Peyer's patch (tissue), 4 donors: ENCODE data around the gene RABGGTB. TPM values are rescaled to one million over a fixed set of nuclear protein-coding genes. Genes with fewer than 3 reads are reported as not detected.
A peak's percentile ranks its signal among the peaks of the same experiment; 100 is the strongest.
"Not testable (repeated sequence)": the region's sequence is repeated elsewhere in the genome, so short reads cannot be mapped to it uniquely, and the experiment has no call there.

ENCODE experiments used
- DNase-seq, 3 donors: peaks; one replicate each; pipeline ENCODE4 v3.0.0-alpha.2; 2017 to 2019
- H3K27ac ChIP-seq, 4 donors: fragments of 200-600 bp; sonication (generic); one replicate each; pipeline ENCODE4 v1.5.1; 2016 to 2019
- H3K27me3 ChIP-seq, 2 donors: fragments of 200-600 bp; sonication (generic); one replicate each; pipeline ENCODE4 v1.5.1; 2019
- H3K36me3 ChIP-seq, 3 donors: fragments of 200-600 bp; sonication (generic); one replicate each; pipeline ENCODE4 v1.5.1; 2016 to 2019
- H3K4me1 ChIP-seq, 4 donors: fragments of 200-600 bp; sonication (generic); one replicate each; pipeline ENCODE4 v1.5.1; 2016 to 2019
- H3K4me3 ChIP-seq, 4 donors: fragments of 200-600 bp; sonication (generic); 1 replicate in 3 of 4; 2 replicates in 1 of 4; pipeline ENCODE4 v1.5.1; 2016 to 2019; ENCODE audit warnings: mild to moderate bottlenecking in 1 of 4
- H3K9me3 ChIP-seq, 4 donors: fragments of 200-600 bp; sonication (generic); one replicate each; pipeline ENCODE4 v1.5.1; 2016 to 2019; ENCODE audit warnings: mild to moderate bottlenecking in 1 of 4
- CTCF ChIP-seq, 6 experiments: fragments of 450-650 bp in 4 of 6; fragments of 200-600 bp in 2 of 6; sonication (generic) in 1 of 6; IDR thresholded peaks; one replicate each; pipeline ENCODE4 v1.5.1; 2017 to 2019; ENCODE audit warnings: antibody characterized with exemption in 6 of 6, mild to moderate bottlenecking in 3 of 6, moderate library complexity in 1 of 6
- POLR2A ChIP-seq, 2 donors: fragments of 450-650 bp; IDR thresholded peaks; one replicate each; pipeline ENCODE4 v1.5.1; 2017; ENCODE audit warnings: antibody characterized with exemption in 2 of 2, mild to moderate bottlenecking in 2 of 2, moderate library complexity in 2 of 2
- total RNA-seq, 4 donors: library from RNA; depleted of rRNA; stranded (reverse); fragments of >200 nt; gene quantifications; one replicate each; pipeline ENCODE4 v1.1.0, GENCODE V29; 2016

The RABGGTB gene
- total RNA-seq, 4 donors from 2014 or later = 50.8 to 67.7 (median 61.7) TPM

DNA sequence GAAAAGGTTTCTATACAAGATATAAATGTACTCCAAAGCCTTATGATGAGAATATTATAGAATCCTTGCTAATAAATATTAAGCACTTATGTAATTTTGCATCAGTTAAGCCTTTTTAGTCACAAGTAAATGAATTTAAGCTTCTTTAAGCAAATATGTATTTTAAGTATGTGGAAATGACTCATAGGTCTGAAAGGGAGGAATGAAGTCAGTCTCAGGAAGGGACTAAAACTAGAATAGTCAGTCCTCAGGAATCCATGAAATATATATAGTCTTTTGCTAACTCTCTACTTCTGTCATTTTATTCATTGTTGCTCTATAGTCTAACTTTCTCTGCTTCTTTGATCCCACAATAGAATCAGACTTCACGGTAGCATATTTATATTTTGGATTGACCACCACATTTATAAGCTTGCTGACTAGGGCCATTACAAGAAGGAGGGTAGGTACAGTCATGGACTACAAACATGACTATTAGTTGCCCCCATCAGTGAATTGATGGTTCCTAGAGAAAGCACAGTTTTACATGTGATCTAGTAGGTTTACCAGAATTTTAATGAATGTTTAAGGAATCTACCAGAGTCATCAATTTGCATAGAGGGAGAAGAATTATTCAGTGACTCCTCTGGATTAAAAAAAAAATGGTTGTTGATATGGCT is 20.2 kb upstream of the RABGGTB start:
- H3K9me3 ChIP-seq = no peaks in the 10 kb centered on the region
- TF ChIP-seq CTCF (IDR thresholded peaks at IDR 0.05) (no peak), POLR2A (IDR thresholded peaks at IDR 0.05) (no peak)

GRCh38 chr1:75768016-75768415 is 18.0 kb upstream of the RABGGTB start:
- Histone ChIP-seq H3K27ac (no peak overlapping the region), H3K4me1 (no peaks in the 10 kb centered on the region), H3K36me3 (no peaks in the 10 kb centered on the region), H3K27me3 (no peaks in the 10 kb centered on the region), H3K9me3 (no peaks in the 10 kb centered on the region), H3K4me3 (no peak overlapping the region)
- no peak for TF ChIP-seq CTCF (IDR thresholded peaks at IDR 0.05)
- no peak for TF ChIP-seq POLR2A (IDR thresholded peaks at IDR 0.05)
- no peak for DNase-seq

More for the DNA sequence above, 20.2 kb upstream of the RABGGTB start:
- Histone ChIP-seq H3K4me3 (no peak overlapping the region), H3K36me3 (peaks cover 0 to 8% (median 0%) of the 10 kb centered on the region in 3 donors), H3K27ac (no peak overlapping the region), H3K4me1 (no peaks in the 10 kb centered on the region), H3K27me3 (no peaks in the 10 kb centered on the region)
- DNase-seq = no peak

DNA sequence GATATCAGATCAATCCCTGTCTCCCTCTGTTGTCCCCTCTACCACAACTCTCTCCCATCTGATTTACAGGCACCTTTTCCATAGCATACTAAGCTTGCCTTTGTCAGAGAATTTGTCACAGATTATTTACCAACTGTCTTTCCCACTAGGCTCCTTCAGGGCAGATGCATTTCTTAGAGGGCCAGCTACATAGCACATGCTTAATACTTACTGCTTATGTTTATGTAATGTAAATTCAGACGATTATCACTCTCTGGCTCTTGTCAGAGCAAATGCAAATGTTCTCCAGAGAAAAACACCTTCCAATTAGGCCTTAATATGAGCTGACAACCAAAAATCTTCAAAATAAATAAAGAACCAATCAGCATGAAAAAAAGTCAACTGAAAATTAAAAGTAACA is 15.3 kb upstream of the RABGGTB start:
- TF ChIP-seq POLR2A (IDR thresholded peaks at IDR 0.05) = no peak
- TF ChIP-seq CTCF (IDR thresholded peaks at IDR 0.05) = no peak
- Histone ChIP-seq H3K27me3 (no peaks in the 10 kb centered on the region), H3K4me1 (no peaks in the 10 kb centered on the region), H3K36me3 (no peaks in the 10 kb centered on the region), H3K9me3 (no peaks in the 10 kb centered on the region), H3K27ac (no peak overlapping the region), H3K4me3 (no peak overlapping the region)
- DNase-seq = no peak

DNA sequence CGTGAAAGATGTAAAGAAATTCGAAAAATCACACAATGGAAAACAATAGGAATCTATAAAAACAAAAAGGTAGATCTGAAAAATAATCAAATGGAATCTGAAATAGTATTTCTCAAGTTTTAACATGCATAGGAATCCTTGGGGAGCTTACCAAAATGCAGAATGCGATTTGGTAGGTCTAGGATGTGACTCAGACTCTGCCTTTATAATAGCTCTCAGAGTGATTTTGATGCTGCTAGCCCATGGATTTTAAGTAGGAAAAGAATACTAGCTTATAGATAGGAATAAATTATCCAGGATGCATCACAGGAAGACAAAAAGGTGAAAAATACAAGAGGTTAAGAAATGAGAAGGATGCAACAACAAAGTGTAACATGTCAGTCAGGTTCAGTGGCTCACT is 14.1 kb upstream of the RABGGTB start:
- Histone ChIP-seq H3K27me3 (no peaks in the 10 kb centered on the region), H3K9me3 (no peaks in the 10 kb centered on the region), H3K27ac (no peak overlapping the region), H3K36me3 (no peaks in the 10 kb centered on the region), H3K4me3 (no peak overlapping the region), H3K4me1 (no peaks in the 10 kb centered on the region)
- no peak for TF ChIP-seq CTCF (IDR thresholded peaks at IDR 0.05)
- no peak for TF ChIP-seq POLR2A (IDR thresholded peaks at IDR 0.05)
- no peak for DNase-seq

DNA sequence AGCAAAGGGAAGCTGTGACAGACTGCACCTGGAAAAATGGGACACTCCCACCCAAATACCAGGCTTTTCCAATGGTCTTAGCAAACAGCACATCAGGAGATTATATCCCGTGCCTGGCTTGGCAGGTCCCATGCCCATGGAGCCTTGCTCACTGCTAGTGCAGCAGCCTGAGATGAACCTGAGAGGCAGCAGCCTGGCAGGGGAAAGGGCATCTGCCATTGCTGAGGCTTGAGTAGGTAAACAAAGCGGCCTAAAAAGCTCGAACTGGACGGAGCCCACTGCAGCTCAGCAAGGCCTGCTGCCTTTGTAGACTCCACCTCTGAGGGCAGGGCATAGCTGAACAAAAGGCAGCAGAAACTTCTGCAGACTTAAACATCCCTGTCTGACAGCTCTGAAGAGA is 8.2 kb upstream of the RABGGTB start:
- not testable (repeated sequence) for DNase-seq, H3K9me3 ChIP-seq, H3K27me3 ChIP-seq, H3K27ac ChIP-seq, H3K4me1 ChIP-seq, H3K4me3 ChIP-seq, H3K36me3 ChIP-seq

- not testable (repeated sequence) for H3K4me3 ChIP-seq, H3K4me1 ChIP-seq, H3K9me3 ChIP-seq, H3K36me3 ChIP-seq, H3K27ac ChIP-seq, H3K27me3 ChIP-seq, DNase-seq
Measured at GRCh38 chr1:75778694-75779093, 7.4 kb upstream of the RABGGTB start.

GRCh38 chr1:75780183-75780582 is 5.9 kb upstream of the RABGGTB start:
- not testable (repeated sequence) for H3K27ac ChIP-seq, H3K36me3 ChIP-seq, H3K4me1 ChIP-seq, H3K27me3 ChIP-seq, H3K4me3 ChIP-seq, H3K9me3 ChIP-seq, DNase-seq

DNA sequence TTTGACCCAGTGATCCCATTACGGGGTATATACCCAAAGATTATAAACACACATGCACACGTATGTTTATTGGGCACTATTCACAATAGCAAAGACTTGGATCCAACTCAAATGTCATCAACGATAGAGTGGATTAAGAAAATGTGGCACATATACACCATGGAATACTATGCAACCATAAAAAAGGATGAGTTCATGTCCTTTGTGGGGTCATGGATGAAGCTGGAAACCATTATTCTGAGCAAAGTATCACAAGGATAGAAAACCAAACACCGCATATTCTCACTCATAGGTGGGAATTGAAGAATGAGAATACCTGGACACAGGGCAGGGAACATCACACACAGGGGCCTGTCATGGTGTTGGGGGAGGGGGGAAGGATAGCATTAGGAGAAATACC is 2.1 kb upstream of the RABGGTB start:
- not testable (repeated sequence) for H3K36me3 ChIP-seq, H3K9me3 ChIP-seq, DNase-seq, H3K4me3 ChIP-seq, H3K27me3 ChIP-seq
- H3K27ac ChIP-seq = peak overlapping the region in 1 of 4 donors; percentile 86
- H3K4me1 ChIP-seq = peaks cover 0 to 21% (median 9%) of the 10 kb centered on the region in 4 donors
